GM18868 (cell line): ENCODE results near the gene LRRC49.
"Not testable (repeated sequence)": the region's sequence is repeated elsewhere in the genome, so short reads cannot be mapped to it uniquely, and the experiment has no call there.

Experiments
- ATAC-seq: cut with Tn5 transposase; IDR thresholded peaks from one replicate; pipeline ENCODE4 v1.9.1; 2021; ENCODE audit warnings: mild to moderate bottlenecking, moderate library complexity; ENCODE audit not compliant: unreplicated experiment

LRRC49 gene

GRCh38 chr15:70920981-70921696, 28.5 kb downstream of the LRRC49 start:
- ATAC-seq: no peak

GRCh38 chr15:70922119-70922518, 29.5 kb downstream of the LRRC49 start:
- no peak for ATAC-seq

DNA sequence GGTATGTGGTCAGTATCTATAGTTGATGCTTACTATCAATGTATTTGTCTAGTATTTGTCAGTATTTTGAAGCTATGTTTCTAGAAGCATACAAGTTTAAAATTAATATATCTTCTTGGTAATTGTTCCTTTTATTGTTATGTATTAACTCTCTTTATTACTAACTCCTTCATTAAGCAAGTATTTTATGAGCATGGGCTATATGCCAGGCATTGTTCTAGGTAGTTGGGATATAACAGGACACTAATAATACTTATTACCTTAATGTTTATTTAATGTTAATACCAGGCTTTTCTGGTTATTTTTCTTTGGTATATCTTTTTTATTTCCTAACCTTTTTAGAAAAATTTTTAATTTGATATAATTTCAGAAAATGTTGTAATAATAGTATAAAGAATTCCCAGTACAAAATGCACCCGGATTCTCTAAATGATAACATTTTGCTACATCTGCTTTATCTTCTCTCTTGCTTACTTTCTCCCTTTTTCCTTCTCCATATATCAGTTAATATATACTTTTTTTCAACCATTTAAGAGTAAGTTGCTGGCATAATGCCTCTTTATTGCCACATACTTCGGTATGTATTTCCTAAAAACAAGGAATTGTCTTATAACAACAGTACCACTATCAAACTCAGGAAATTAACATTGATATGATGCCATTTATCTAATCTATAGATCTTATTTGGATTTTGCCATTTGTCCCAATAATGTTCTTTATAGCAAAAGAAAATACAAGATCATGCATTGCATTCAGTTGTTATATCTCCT, 30.9 kb downstream of the LRRC49 start:
- no peak for ATAC-seq

DNA sequence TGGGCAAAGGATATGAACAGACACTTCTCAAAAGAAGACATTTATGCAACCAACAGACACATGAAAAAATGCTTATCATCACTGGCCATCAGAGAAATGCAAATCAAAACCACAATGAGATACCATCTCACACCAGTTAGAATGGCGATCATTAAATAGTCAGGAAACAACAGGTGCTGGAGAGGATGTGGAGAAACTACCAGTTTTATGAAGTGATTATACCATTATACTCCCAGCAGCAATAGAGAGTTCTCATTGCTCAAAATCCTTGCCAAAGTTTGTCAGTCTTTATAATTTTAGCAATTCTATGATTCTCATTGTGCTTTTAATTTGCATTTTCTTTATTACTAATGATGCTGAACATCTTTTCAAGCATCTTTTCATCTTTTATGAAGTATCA, 34.3 kb downstream of the LRRC49 start:
- not testable (repeated sequence) for ATAC-seq

GRCh38 chr15:70931821-70932220, 39.2 kb downstream of the LRRC49 start:
- ATAC-seq: no peak

DNA sequence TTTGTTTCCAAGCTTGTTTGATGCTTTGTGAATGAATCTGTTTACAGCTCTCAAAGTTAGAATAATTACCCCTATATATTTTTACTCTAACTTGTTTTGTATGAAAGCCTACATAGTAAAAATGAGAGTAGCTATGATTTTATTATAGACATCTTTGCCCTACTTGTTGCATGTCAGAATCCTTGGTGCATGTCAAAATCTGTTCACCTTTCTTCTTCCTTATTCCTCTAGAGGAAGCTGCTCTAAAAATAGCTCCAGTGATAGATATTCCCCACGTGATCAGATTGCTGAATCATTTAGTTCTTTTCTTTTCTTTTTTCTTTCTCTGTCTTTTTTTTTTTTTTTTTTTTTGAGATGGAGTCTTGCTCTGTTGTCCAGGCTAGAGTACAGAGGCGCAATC, 39.8 kb downstream of the LRRC49 start:
- no peak for ATAC-seq

DNA sequence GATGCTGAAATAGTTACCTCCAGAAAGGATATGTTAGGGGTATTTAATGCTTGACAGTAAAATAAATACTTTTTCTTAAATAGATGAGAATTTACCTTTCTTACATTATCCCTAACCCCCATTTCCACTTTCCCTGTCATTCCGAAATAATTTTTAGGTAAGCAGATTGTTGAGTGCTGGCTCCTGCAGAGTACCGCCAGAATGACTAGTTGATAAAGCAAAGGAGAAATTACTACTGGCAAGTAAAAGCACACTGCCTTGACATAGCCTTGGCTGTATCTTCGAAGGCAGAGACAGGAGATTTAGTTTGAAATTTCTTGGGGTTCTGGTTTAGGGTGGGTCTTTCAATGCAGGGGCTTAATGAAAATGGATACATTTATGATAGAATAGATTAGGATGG, 40.8 kb downstream of the LRRC49 start:
- ATAC-seq: no peak

GRCh38 chr15:70935631-70936030, 43.0 kb downstream of the LRRC49 start:
- no peak for ATAC-seq

DNA sequence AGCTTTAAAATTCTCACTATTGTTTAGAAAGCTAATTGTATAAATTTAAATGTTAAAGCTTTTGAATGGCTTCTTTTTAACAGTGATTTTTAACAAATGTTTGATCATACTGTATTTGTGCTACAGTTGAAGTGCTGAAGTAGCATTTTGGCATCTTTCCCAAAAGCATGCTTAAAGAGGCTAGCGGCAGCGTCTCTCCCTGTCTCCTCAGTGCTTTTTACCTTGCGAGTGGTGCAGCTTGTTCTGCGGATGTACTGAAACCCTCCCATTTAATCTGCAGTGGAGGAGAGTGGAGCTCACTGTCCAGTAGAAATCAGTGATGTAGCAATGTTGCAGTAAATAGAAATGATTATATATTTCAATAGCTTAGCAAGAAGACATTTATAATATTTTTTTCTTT, 43.7 kb downstream of the LRRC49 start:
- ATAC-seq: no peak

- not testable (repeated sequence) for ATAC-seq
Measured at GRCh38 chr15:70943285-70943684, 50.7 kb downstream of the LRRC49 start.

- no peak for ATAC-seq
Measured at GRCh38 chr15:70947351-70948335, 55.0 kb downstream of the LRRC49 start.

DNA sequence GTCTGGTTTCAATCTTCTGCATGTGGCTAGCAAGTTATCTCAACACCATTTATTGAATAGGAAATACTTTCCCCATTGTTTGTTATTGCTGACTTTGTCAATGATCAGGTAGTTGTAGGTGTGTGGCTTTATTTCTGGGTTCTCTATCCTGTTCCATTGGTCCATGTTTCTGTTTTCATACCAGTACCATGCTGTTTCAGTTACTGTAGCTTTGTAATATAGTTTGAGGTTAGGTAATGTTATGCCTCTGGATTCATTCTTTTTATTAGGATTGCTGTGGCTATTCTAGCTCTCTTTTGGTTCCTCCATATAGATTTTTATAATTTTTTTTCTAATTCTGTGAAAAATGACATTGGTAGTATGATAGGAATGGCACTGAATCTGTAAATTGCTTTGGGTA, 58.3 kb downstream of the LRRC49 start:
- ATAC-seq: no peak

DNA sequence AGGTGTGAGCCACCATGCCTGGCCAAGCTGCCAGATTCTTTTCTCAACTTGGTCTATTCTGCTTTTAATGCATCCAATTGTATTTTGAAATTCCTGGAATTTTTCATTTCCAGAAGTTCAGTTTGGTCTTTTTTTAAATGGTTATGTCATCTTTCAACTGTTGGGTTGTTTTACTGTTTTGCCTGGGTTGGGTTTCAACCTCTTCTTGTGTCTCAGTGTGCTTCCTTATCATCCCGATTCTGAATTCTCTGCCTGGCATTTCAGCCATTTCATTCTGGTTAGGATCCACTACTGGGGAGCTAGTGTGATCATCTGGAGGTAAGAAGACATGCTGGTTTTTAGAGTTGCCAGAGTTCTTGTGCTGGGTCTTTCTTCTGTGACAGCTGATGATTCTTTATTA, 61.5 kb downstream of the LRRC49 start:
- ATAC-seq: no peak

DNA sequence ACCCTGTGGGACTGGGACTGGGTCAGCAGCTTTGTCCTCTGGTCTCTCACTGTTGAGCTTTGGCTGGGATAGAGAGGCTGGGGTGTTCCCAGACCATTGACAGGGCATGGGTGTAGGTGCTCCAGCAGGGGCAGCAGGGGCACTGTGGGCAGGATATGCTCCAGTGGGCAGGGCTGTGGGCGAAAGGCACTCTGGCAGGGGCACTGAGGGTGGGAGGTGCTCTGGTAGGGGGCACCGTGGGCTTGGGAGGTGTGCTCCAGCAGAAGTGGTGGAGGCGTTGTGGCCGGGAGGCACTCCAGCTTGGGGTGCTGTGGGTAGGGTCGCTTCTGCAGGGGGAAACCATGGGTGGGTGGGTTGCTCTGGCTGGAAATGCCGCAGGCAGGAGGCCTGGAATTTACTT, 62.1 kb downstream of the LRRC49 start:
- no peak for ATAC-seq

DNA sequence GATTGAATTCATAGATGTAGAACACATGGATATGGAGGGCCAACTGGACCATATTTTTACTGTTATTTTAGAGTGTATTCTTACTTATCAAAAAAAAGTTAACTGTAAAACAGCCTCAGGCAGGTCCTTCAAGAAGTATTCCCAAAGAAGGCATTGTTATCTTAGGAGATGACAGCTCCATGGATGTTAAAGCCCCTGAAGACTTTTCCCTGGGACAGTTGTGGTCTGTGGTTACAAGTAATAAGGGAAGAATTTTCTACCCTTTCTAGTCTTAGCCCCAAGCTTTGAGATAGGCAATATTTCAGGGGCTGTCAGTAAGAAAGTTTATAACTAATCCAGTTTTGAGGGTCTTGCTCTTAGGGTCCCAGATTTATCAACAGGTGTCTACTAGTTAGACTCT, 62.5 kb downstream of the LRRC49 start:
- ATAC-seq: no peak

DNA sequence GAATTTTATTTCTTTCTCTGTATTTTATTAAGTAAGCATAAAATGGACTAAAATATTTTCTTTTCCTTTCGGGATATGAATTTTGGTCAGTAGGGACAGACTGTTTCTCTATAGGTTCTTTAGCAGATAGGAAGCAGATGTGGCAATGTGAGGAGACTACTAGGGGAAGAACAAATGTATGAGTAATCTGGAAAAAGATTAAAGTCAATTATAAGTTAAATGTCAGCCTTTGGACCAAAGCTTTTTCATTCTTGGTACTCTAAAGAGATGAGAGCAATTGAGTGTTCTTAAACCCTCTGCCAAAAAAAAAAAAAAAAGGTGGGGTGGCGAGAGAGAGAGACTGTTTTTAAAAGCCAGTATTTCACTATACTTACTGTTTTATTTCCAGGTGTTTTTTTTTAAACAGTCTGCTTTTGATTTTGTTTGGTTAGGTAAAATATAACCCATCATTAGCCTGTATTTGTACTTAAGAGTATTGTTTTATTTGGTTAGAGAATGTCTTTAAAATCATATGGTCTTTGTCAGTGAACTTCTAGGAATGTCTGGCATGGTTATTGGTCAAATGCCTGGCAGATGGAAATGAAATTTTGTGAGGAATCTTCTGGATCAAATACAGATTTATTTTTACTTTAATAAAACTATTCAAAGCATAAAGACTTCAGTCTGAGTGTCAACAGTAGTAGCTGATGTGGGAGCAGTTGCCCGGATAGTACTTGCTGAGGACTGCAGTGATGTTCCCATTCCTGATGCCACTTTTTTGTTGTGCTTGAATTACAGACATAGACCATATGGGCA, 63.8 kb downstream of the LRRC49 start:
- ATAC-seq: no peak

DNA sequence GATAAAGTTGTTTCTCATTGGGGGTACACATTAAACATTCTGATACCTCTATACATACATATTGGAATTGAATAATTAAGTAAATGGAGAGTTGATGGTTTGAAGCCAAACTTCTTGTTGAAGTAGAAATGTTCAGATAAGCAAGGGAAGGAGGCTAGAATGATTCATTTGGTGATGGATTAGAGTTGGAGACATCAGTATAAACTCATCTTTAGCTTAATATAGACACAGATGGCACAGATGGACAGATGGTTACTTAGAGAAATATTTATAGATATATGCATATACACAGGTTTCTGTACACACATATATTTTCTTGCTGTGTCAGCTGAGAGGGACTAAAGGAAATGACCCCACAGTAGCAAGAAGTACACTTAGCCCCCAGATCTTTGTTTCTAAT, 69.5 kb downstream of the LRRC49 start:
- no peak for ATAC-seq

DNA sequence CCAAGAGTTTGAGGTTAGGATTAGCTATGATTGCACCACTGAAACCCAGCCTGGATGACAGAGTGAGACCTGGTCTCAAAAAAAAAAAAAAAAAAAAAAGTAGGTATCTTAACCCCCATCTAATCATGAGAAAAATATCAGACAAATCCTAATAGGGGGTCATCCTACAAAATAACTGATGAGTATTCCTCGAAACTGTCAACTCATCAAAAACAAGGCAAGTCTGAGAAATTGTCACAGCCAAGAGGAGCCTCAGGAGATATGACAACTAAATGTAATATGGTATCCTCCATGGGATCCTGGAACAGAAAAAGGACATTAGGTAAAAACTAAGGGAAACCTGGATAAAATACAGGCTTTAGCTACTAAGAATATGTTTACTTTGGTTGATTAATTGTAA, 70.6 kb downstream of the LRRC49 start:
- ATAC-seq: no peak

DNA sequence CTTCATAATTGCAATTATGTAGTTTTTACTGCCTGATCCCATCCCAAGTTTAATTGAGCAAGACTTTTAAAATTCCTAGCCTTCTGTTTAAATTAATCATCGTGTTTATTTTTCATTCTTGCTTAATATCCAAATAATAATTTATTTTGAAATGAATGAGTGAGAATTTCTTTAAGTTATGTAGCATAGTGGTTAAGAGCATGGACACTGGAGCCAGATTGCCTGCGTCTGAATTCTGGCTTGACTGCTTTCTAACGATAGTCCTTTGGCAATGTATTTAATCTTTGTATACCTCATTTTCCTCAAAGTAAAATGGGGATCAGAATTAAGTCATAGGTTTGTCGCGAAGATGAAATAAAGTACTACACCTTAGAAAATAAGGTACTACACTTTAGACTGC, 71.4 kb downstream of the LRRC49 start:
- ATAC-seq: no peak

DNA sequence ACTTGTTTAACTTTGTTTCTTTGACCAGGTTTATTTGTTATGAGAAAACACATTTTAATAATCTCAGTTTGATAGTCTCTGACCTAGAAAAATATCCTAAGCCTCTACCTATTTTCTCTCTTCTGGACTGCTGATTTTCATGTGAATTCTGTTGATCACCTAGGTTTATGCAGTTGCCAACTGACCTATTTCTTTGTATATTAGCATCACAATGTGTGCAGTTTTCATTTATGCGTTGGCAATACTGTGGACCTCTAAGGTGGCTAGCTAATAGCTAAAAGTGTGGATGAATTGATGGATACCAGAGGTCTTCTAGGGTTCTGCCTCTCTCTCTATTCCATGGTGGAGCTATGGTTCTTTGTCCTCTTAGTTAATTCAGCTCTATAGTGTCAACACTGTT, 72.1 kb downstream of the LRRC49 start:
- no peak for ATAC-seq

DNA sequence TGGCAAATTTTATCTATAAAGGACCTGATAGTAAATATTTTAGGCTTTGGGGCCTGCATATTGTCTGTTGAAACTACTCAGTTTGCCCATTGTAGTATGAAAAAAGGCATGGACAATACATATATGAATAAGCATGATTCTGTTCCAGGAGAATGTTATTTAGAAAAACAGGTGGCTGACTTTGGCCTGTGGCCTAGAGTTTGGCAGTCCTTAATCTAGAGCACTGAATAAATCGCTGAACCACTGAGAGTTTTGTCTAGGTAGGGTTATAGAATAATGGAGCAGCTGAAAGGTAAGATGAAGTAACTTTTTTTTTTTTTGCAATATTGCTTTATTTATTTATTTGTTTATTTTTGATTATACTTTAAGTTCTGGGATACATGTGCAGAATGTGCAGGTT, 75.0 kb downstream of the LRRC49 start:
- ATAC-seq: no peak
